Mesenteric fat pad (tissue), 1 donor: ENCODE results near the gene GRIA1. TPM values are rescaled to one million over a fixed set of nuclear protein-coding genes. Genes with fewer than 3 reads are reported as not detected.

Experiments
- DNase-seq: peaks from one replicate; pipeline ENCODE4 v3.0.0-alpha.2; 2020; ENCODE audit warnings: low spot score
- total RNA-seq: library from RNA; stranded (reverse); fragmentation: NEBNext Ultra II Directional; extraction: Animal tissue kit (Norgen Biotek cat#: 25700); gene quantifications from one replicate; pipeline ENCODE4 v1.2.1, GENCODE V29; 2021
- donor health status: DM: yes; HTN: yes; CAD: no.

Gene GRIA1
- total RNA-seq, 1 donor from 2014 or later = 3.2 TPM

- no peak for DNase-seq
Observed at GRCh38 chr5:153544706-153545105, 54.2 kb downstream of the GRIA1 start.

- no peak for DNase-seq
Observed at GRCh38 chr5:153546566-153546965, 56.1 kb downstream of the GRIA1 start.

GRCh38 chr5:153551537-153552079, 61.1 kb downstream of the GRIA1 start:
- DNase-seq = no peak

GRCh38 chr5:153552886-153553285, 62.4 kb downstream of the GRIA1 start:
- DNase-seq = no peak

- DNase-seq = no peak
Observed at GRCh38 chr5:153555420-153556114, 65.1 kb downstream of the GRIA1 start.

GRCh38 chr5:153558957-153559356, 68.5 kb downstream of the GRIA1 start:
- DNase-seq = no peak

- DNase-seq = no peak
Observed at GRCh38 chr5:153559926-153560325, 69.5 kb downstream of the GRIA1 start.

- DNase-seq = no peak
Observed at GRCh38 chr5:153562189-153562588, 71.7 kb downstream of the GRIA1 start.

- DNase-seq = no peak
Observed at GRCh38 chr5:153565822-153566221, 75.4 kb downstream of the GRIA1 start.

- DNase-seq = no peak
Observed at GRCh38 chr5:153569036-153569435, 78.6 kb downstream of the GRIA1 start.

- DNase-seq = no peak
Observed at GRCh38 chr5:153571162-153571561, 80.7 kb downstream of the GRIA1 start.

GRCh38 chr5:153572411-153573145, 82.1 kb downstream of the GRIA1 start:
- no peak for DNase-seq

GRCh38 chr5:153573326-153574033, 83.0 kb downstream of the GRIA1 start:
- DNase-seq = no peak

- DNase-seq = no peak
Observed at GRCh38 chr5:153584126-153584959, 93.9 kb downstream of the GRIA1 start.

GRCh38 chr5:153584960-153585359, 94.5 kb downstream of the GRIA1 start:
- no peak for DNase-seq

GRCh38 chr5:153585622-153586277, 95.3 kb downstream of the GRIA1 start:
- DNase-seq = no peak

GRCh38 chr5:153592081-153592480, 101.6 kb downstream of the GRIA1 start:
- DNase-seq = no peak

GRCh38 chr5:153594785-153595184, 104.3 kb downstream of the GRIA1 start:
- no peak for DNase-seq

- no peak for DNase-seq
Observed at GRCh38 chr5:153598099-153598498, 107.6 kb downstream of the GRIA1 start.

GRCh38 chr5:153601377-153601776, 110.9 kb downstream of the GRIA1 start:
- DNase-seq = no peak
